ENCODE measurements around the gene PRR32.

Gene PRR32

DNA sequence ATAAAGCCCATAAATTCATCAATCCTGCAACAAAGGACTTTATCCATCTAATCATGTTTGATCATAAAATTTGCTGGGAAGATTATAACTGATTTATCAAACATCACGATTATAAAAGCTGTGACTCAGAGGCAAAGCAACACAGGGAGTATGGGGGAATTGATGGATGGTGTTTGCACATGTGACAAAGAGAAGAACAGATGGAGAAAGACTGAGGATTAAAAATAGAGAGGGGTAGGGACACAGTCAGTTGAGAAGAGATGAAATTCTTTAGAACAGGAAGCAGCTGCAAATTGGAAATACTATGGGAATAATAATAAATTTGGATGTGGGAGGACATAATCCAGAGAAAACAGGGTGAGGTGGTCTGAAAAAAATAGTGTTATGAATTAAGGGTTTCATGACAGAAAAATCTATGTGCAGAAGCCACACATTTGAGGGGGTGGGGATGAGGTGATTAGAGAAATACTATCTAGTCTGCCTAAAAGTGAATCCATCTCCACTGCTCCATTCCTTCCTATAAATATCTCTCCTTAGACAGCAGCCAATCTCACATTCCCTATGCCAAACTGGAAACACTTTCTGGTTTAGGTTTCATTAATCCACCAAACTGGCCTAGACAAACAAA is 6.2 kb downstream of the PRR32 start (continued):
- TF ChIP-seq GLI2 (tag by site-specific recombination; IDR thresholded peaks at IDR 0.05; ENCODE audit: borderline replicate concordance, low read depth) (no peak), ZFP37 (tag by site-specific recombination; IDR thresholded peaks at IDR 0.05) (no peak), HOXC10 (CRISPR knock-in tag; IDR thresholded peaks at IDR 0.05) (no peak)

DNA sequence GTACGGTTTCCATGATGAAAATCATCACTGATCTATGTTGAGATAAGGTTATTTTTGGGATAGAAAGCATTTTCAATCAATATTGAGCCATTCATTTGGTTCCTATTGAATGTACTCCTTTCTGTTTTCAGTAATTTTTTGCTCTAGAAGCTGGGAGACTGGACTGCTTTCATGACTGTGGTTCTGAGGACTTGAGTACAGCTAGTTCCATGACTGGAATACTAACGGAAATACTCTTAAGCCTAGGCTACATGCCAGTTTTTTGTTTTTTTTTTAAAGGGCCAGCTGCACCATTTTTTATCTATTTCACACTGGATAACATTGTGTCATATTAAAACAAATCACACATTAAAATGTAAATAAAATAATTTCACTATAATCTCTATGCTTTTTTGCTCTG is 16.7 kb downstream of the PRR32 start:
- H3K4me1 ChIP-seq (ENCODE audit: control insufficient read depth, insufficient read depth, low read length) = no peaks in the 10 kb centered on the region
- POLR2A ChIA-PET = no interaction called here
- no peak overlapping the region for H3K4me3 ChIP-seq (ENCODE audit: low read depth, low read length)
- no peak overlapping the region for H3K27ac ChIP-seq (ENCODE audit: extremely low read depth, low read depth, low read length)
- TF ChIP-seq ZBTB21 (tag by site-specific recombination; IDR thresholded peaks at IDR 0.05) (no peak), ZNF391 (tag by site-specific recombination; IDR thresholded peaks at IDR 0.05; ENCODE audit: borderline replicate concordance, low read depth) (no peak)
- TF ChIP-seq, protein P1, sequence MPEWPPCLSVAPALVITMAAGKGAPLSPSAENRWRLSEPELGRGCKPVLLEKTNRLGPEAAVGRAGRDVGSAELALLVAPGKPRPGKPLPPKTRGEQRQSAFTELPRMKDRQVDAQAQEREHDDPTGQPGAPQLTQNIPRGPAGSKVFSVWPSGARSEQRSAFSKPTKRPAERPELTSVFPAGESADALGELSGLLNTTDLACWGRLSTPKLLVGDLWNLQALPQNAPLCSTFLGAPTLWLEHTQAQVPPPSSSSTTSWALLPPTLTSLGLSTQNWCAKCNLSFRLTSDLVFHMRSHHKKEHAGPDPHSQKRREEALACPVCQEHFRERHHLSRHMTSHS (tag by site-specific recombination; IDR thresholded peaks at IDR 0.05) = no peak
- no peaks in the 10 kb centered on the region for H3K36me3 ChIP-seq (ENCODE audit: control insufficient read depth in 2 of 2, insufficient read depth in 1 of 2, low read length in 2 of 2)
- CTCF ChIA-PET = no interaction called here
- H3K9me3 ChIP-seq (ENCODE audit: control insufficient read depth, insufficient read depth, low read depth, low read length) = no peaks in the 10 kb centered on the region

DNA sequence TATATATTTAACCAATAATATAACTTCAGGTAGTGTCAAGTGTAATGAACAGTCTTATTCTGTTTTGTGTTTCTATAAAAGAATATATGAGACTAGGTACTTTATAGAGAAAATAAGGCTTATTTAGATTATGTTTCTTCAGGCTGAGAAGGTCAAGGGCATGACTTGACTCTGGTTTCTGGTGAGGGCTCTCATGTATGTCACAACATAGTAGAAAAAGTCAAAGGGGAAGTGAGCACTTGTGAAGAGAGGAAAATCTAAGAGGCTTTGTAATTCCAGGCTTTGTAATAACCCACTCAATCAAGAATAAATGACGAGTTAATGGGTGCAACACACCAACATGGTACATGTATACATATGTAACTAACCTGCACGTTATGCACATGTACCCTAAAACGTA is 27.6 kb downstream of the PRR32 start:
- Histone ChIP-seq H3K27ac (ENCODE audit: extremely low read depth, low read depth, low read length) (no peak overlapping the region), H3K4me3 (ENCODE audit: low read depth, low read length) (no peak overlapping the region), H3K4me1 (ENCODE audit: control insufficient read depth, insufficient read depth, low read length) (no peaks in the 10 kb centered on the region), H3K36me3 (ENCODE audit: control insufficient read depth in 2 of 2, insufficient read depth in 1 of 2, low read length in 2 of 2) (no peaks in the 10 kb centered on the region), H3K9me3 (ENCODE audit: control insufficient read depth, insufficient read depth, low read depth, low read length) (no peaks in the 10 kb centered on the region)
- ChIA-PET POLR2A (no interaction called here), CTCF (interaction anchor here (0.6 kb wide), 1 partner anchor 86 kb away, joined by 7 read pairs; no protein-coding TSS in a partner anchor)
- TF ChIP-seq ZNF510 (tag by site-specific recombination; IDR thresholded peaks at IDR 0.05; ENCODE audit: insufficient replicate concordance) = no peak
- no peak for TF ChIP-seq ZIC2 (tag by site-specific recombination; IDR thresholded peaks at IDR 0.05)

DNA sequence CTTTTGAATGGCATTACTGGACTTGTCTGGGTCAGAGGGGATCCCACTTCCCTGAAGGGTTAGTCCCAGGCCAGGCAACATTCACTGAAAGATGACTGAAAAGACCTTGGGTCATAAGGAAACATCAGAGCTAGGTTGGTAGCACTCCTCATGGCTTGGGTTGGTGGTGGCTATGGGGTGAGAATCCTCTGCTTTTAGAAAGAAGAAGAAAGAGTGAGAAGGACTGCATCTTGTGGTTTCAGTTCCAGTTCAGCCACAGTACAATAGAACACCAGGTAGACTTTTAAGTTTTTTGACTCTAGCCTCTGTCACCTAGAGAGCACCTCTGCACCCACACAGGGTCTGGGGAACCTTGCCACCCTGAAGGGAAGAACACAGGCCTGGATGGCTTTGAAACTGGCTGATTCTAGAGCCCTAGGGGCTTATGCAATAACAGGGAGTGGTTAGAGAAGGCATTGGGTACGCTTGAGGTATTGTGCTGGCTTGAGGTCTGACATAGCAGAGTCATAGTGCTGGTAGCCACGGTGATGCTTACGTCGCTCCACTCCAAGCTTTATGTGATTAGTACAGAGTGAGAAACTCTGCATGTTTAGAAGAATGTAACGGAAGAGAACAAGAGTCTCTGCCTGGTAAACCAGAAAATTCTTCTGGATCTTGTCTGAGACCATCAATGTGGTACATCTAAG is 36.5 kb downstream of the PRR32 start:
- CTCF ChIA-PET = no interaction called here
- H3K27ac ChIP-seq (ENCODE audit: extremely low read depth, low read depth, low read length) = no peak overlapping the region
- no peaks in the 10 kb centered on the region for H3K4me1 ChIP-seq (ENCODE audit: control insufficient read depth, insufficient read depth, low read length)
- H3K9me3 ChIP-seq (ENCODE audit: control insufficient read depth, insufficient read depth, low read depth, low read length) = no peaks in the 10 kb centered on the region
- H3K4me3 ChIP-seq (ENCODE audit: low read depth, low read length) = no peak overlapping the region
- H3K36me3 ChIP-seq (ENCODE audit: control insufficient read depth in 2 of 2, insufficient read depth in 1 of 2, low read length in 2 of 2) = no peaks in the 10 kb centered on the region
- POLR2A ChIA-PET = no interaction called here
- TF ChIP-seq ZNF248 (tag by site-specific recombination; IDR thresholded peaks at IDR 0.05) (no peak), ZNF341 (tag by site-specific recombination; IDR thresholded peaks at IDR 0.05; ENCODE audit: low read depth) (no peak), MYNN (tag by site-specific recombination; IDR thresholded peaks at IDR 0.05; ENCODE audit: borderline replicate concordance) (no peak), ZNF140 (tag by site-specific recombination; IDR thresholded peaks at IDR 0.05) (no peak), ZNF133 (tag by site-specific recombination; IDR thresholded peaks at IDR 0.05) (no peak), SP3 (tag by site-specific recombination; IDR thresholded peaks at IDR 0.05) (no peak), ZNF292 (tag by site-specific recombination; IDR thresholded peaks at IDR 0.05; ENCODE audit: borderline replicate concordance, low read depth) (no peak), ZNF202 (tag by site-specific recombination; IDR thresholded peaks at IDR 0.05; ENCODE audit: borderline replicate concordance) (no peak), RBAK (tag by site-specific recombination; IDR thresholded peaks at IDR 0.05) (no peak), ZNF274 (IDR thresholded peaks at IDR 0.05; ENCODE audit: low read length) (no peak), ZNF274 (tag by site-specific recombination; IDR thresholded peaks at IDR 0.05; ENCODE audit: borderline replicate concordance) (no peak), ZNF610 (tag by site-specific recombination; IDR thresholded peaks at IDR 0.05; ENCODE audit: borderline replicate concordance) (no peak)
- TF ChIP-seq, protein P2, sequence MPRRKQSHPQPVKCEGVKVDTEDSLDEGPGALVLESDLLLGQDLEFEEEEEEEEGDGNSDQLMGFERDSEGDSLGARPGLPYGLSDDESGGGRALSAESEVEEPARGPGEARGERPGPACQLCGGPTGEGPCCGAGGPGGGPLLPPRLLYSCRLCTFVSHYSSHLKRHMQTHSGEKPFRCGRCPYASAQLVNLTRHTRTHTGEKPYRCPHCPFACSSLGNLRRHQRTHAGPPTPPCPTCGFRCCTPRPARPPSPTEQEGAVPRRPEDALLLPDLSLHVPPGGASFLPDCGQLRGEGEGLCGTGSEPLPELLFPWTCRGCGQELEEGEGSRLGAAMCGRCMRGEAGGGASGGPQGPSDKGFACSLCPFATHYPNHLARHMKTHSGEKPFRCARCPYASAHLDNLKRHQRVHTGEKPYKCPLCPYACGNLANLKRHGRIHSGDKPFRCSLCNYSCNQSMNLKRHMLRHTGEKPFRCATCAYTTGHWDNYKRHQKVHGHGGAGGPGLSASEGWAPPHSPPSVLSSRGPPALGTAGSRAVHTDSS (tag by site-specific recombination; IDR thresholded peaks at IDR 0.05) = no peak
- TF ChIP-seq, protein P3, sequence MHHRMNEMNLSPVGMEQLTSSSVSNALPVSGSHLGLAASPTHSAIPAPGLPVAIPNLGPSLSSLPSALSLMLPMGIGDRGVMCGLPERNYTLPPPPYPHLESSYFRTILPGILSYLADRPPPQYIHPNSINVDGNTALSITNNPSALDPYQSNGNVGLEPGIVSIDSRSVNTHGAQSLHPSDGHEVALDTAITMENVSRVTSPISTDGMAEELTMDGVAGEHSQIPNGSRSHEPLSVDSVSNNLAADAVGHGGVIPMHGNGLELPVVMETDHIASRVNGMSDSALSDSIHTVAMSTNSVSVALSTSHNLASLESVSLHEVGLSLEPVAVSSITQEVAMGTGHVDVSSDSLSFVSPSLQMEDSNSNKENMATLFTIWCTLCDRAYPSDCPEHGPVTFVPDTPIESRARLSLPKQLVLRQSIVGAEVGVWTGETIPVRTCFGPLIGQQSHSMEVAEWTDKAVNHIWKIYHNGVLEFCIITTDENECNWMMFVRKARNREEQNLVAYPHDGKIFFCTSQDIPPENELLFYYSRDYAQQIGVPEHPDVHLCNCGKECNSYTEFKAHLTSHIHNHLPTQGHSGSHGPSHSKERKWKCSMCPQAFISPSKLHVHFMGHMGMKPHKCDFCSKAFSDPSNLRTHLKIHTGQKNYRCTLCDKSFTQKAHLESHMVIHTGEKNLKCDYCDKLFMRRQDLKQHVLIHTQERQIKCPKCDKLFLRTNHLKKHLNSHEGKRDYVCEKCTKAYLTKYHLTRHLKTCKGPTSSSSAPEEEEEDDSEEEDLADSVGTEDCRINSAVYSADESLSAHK (tag by site-specific recombination; IDR thresholded peaks at IDR 0.05) = no peak
- TF ChIP-seq, protein P4, sequence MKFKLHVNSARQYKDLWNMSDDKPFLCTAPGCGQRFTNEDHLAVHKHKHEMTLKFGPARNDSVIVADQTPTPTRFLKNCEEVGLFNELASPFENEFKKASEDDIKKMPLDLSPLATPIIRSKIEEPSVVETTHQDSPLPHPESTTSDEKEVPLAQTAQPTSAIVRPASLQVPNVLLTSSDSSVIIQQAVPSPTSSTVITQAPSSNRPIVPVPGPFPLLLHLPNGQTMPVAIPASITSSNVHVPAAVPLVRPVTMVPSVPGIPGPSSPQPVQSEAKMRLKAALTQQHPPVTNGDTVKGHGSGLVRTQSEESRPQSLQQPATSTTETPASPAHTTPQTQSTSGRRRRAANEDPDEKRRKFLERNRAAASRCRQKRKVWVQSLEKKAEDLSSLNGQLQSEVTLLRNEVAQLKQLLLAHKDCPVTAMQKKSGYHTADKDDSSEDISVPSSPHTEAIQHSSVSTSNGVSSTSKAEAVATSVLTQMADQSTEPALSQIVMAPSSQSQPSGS (tag by site-specific recombination; IDR thresholded peaks at IDR 0.05; ENCODE audit: low read depth) = no peak
